Neural cell (in vitro differentiated cells): ENCODE results near the gene KHSRP. TPM values are rescaled to one million over a fixed set of nuclear protein-coding genes. Genes with fewer than 3 reads are reported as not detected.

Experiments
- H2AFZ ChIP-seq: fragments of 200-600, 300-800 bp; sonication (generic), shearing (Covaris generic); 2 replicates; pipeline ENCODE4 v1.6.0; 2014; ENCODE audit warnings: low read depth, mild to moderate bottlenecking, antibody characterized with exemption, low read length, moderate library complexity
- H3F3A ChIP-seq: fragments of 200-600 bp; shearing (Covaris generic); 2 replicates; pipeline ENCODE4 v1.6.1; 2016; ENCODE audit warnings: mild to moderate bottlenecking, moderate library complexity, mixed read lengths, antibody characterized with exemption, low read length; ENCODE audit not compliant: insufficient read depth, poor library complexity, severe bottlenecking
- H3K27ac ChIP-seq: fragments of 200-600, 300-800 bp; sonication (generic), shearing (Covaris generic); 2 replicates; pipeline ENCODE4 v1.5.1; 2014; ENCODE audit warnings: mild to moderate bottlenecking, low read length, moderate library complexity
- H3K27me3 ChIP-seq: fragments of 300-800, 200-600 bp; sonication (generic), shearing (Covaris generic); 2 replicates; pipeline ENCODE4 v1.6.0; 2014; ENCODE audit warnings: mild to moderate bottlenecking, low read depth, low read length, moderate library complexity; ENCODE audit not compliant: insufficient read depth
- H3K36me3 ChIP-seq: fragments of 300-800, 200-600 bp; sonication (generic), shearing (Covaris generic); 2 replicates; pipeline ENCODE4 v1.5.1; 2014; ENCODE audit warnings: mild to moderate bottlenecking, antibody characterized with exemption, low read length, moderate library complexity; ENCODE audit not compliant: insufficient read depth
- H3K4me2 ChIP-seq: fragments of 300-800, 200-600 bp; sonication (generic), shearing (Covaris generic); 2 replicates; pipeline ENCODE4 v1.6.0; 2014; ENCODE audit warnings: mild to moderate bottlenecking, low read length
- H3K4me3 ChIP-seq: fragments of 300-800, 200-600 bp; sonication (generic), shearing (Covaris generic); 2 replicates; pipeline ENCODE4 v1.5.1; 2014; ENCODE audit warnings: mild to moderate bottlenecking, low read length, moderate library complexity
- H3K79me2 ChIP-seq: fragments of 200-600 bp; shearing (Covaris generic); replicated peaks from 2 replicates; pipeline ENCODE4 v1.6.0; 2014; ENCODE audit warnings: mild to moderate bottlenecking, low read length, moderate library complexity; ENCODE audit not compliant: insufficient read depth
- H3K9ac ChIP-seq: fragments of 300-800, 200-600 bp; sonication (generic), shearing (Covaris generic); 2 replicates; pipeline ENCODE4 v1.6.1; 2016; ENCODE audit warnings: mild to moderate bottlenecking, low read length, mixed read lengths
- H3K9me2 ChIP-seq: fragments of 200-600 bp; shearing (Covaris generic); 2 replicates; pipeline ENCODE4 v1.6.1; 2016; ENCODE audit warnings: mild to moderate bottlenecking, low read length, mixed read lengths; ENCODE audit not compliant: insufficient read depth
- H3K9me3 ChIP-seq: fragments of 200-600, 300-800 bp; sonication (generic), shearing (Covaris generic); 2 replicates; pipeline ENCODE4 v1.6.1; 2016; ENCODE audit warnings: mild to moderate bottlenecking, mixed run types, low read length, moderate library complexity, mixed read lengths
- H4K20me1 ChIP-seq: fragments of 200-600 bp; shearing (Covaris generic); 2 replicates; pipeline ENCODE4 v1.6.1; 2016; ENCODE audit warnings: mild to moderate bottlenecking, mixed run types; ENCODE audit not compliant: insufficient read depth
- CTCF ChIP-seq: fragments of 450-650 bp; IDR thresholded peaks from 2 replicates; pipeline ENCODE4 v1.5.1; 2014; ENCODE audit warnings: antibody characterized with exemption, mild to moderate bottlenecking, moderate library complexity; ENCODE audit not compliant: poor library complexity, severe bottlenecking
- EP300 ChIP-seq: fragments of 450-650 bp; conservative IDR thresholded peaks from 2 replicates; pipeline ENCODE4 v1.6.1; 2014; ENCODE audit warnings: antibody characterized with exemption, mild to moderate bottlenecking, moderate library complexity; ENCODE audit not compliant: poor library complexity, severe bottlenecking
- EZH2 ChIP-seq: fragments of 200-600, 300-800 bp; shearing (Covaris generic), sonication (generic); IDR thresholded peaks from 2 replicates; pipeline ENCODE4 v1.6.1; 2014; ENCODE audit warnings: antibody characterized with exemption, low read length, borderline replicate concordance, mild to moderate bottlenecking; ENCODE audit not compliant: insufficient read depth, poor library complexity, severe bottlenecking
- MXI1 ChIP-seq: fragments of 450-650 bp; conservative IDR thresholded peaks from 2 replicates; pipeline ENCODE4 v1.6.1; 2014; ENCODE audit warnings: antibody characterized with exemption, mild to moderate bottlenecking; ENCODE audit not compliant: poor library complexity, severe bottlenecking
- POLR2AphosphoS5 ChIP-seq: IDR thresholded peaks from 2 replicates; pipeline ENCODE4 v1.6.1; 2012
- RAD21 ChIP-seq: fragments of 450-650 bp; conservative IDR thresholded peaks from 2 replicates; pipeline ENCODE4 v1.6.1; 2014; ENCODE audit warnings: antibody characterized with exemption, mild to moderate bottlenecking, moderate library complexity
- REST ChIP-seq: IDR thresholded peaks from 2 replicates; pipeline ENCODE4 v1.6.1; 2012; ENCODE audit warnings: borderline replicate concordance
- SMC3 ChIP-seq: fragments of 450-650 bp; conservative IDR thresholded peaks from 2 replicates; pipeline ENCODE4 v1.6.1; 2014; ENCODE audit warnings: antibody characterized with exemption, mild to moderate bottlenecking, moderate library complexity; ENCODE audit not compliant: poor library complexity
- TAF1 ChIP-seq: IDR thresholded peaks from 2 replicates; pipeline ENCODE4 v1.6.1; 2012; ENCODE audit warnings: low read depth
- polyA plus RNA-seq: library from polyadenylated mRNA; depleted of rRNA; stranded (reverse); fragments of >200 nt; gene quantifications from 2 replicates; pipeline ENCODE4 v1.2.3, GENCODE V29; 2014

Gene KHSRP
- polyA plus RNA-seq, 1 donor from 2014 or later, result 33.3 TPM

GRCh38 chr19:6433165-6433564, 8.6 kb upstream of the KHSRP start:
- no peak overlapping the region for H3K4me2 ChIP-seq
- H3K9ac ChIP-seq, result no peak overlapping the region
- no peaks in the 10 kb centered on the region for H3K9me3 ChIP-seq
- no peaks in the 10 kb centered on the region for H3K79me2 ChIP-seq
- no peaks in the 10 kb centered on the region for H3K9me2 ChIP-seq
- no peak overlapping the region for H2AFZ ChIP-seq
- no peaks in the 10 kb centered on the region for H4K20me1 ChIP-seq
- TF ChIP-seq TAF1 (no peak), CTCF (no peak), RAD21 (no peak), SMC3 (no peak), POLR2AphosphoS5 (no peak), MXI1 (no peak), EP300 (no peak), REST (no peak), EZH2 (no peak)
- no peaks in the 10 kb centered on the region for H3K36me3 ChIP-seq
- no peak overlapping the region for H3K4me3 ChIP-seq
- H3K27me3 ChIP-seq, result no peaks in the 10 kb centered on the region
- no peaks in the 10 kb centered on the region for H3F3A ChIP-seq
- no peak overlapping the region for H3K27ac ChIP-seq

GRCh38 chr19:6431891-6432290, 7.3 kb upstream of the KHSRP start:
- no peak overlapping the region for H3K9ac ChIP-seq
- no peak overlapping the region for H3K4me2 ChIP-seq
- no peak overlapping the region for H3K4me3 ChIP-seq
- H3K27me3 ChIP-seq, result no peaks in the 10 kb centered on the region
- TF ChIP-seq CTCF (no peak), SMC3 (no peak), EZH2 (no peak), EP300 (no peak), REST (no peak), RAD21 (no peak), MXI1 (no peak), TAF1 (no peak), POLR2AphosphoS5 (no peak)
- H4K20me1 ChIP-seq, result no peaks in the 10 kb centered on the region
- no peaks in the 10 kb centered on the region for H3F3A ChIP-seq
- no peaks in the 10 kb centered on the region for H3K9me3 ChIP-seq
- H2AFZ ChIP-seq, result no peak overlapping the region
- H3K79me2 ChIP-seq, result no peaks in the 10 kb centered on the region
- no peak overlapping the region for H3K27ac ChIP-seq
- H3K36me3 ChIP-seq, result no peaks in the 10 kb centered on the region
- no peaks in the 10 kb centered on the region for H3K9me2 ChIP-seq
